Uterus (tissue), 4 donors: ENCODE data around the gene LDLRAD1. TPM values are rescaled to one million over a fixed set of nuclear protein-coding genes. Genes with fewer than 3 reads are reported as not detected.

Experiments
- DNase-seq, 2 donors: peaks; one replicate each; pipeline ENCODE4 v3.0.0-alpha.2; 2019 to 2020
- H3K27ac ChIP-seq, 2 donors: fragments of 200-600 bp; sonication (generic); 1 replicate in 1 of 2; 2 replicates in 1 of 2; pipeline ENCODE4 v1.5.1; 2016 to 2018
- H3K27me3 ChIP-seq, 2 donors: fragments of 200-600 bp; sonication (generic); one replicate each; pipeline ENCODE4 v1.5.1; 2018 to 2019; ENCODE audit warnings: control low read depth in 1 of 2
- H3K36me3 ChIP-seq, 2 donors: fragments of 200-600 bp; sonication (generic); one replicate each; pipeline ENCODE4 v1.5.1; 2019; ENCODE audit warnings: control low read depth in 1 of 2
- H3K4me1 ChIP-seq, 2 donors: fragments of 200-600 bp; sonication (generic); one replicate each; pipeline ENCODE4 v1.5.1; 2018 to 2019; ENCODE audit warnings: control low read depth in 1 of 2
- H3K4me3 ChIP-seq, 2 donors: fragments of 200-600 bp; sonication (generic); 1 replicate in 1 of 2; 2 replicates in 1 of 2; pipeline ENCODE4 v1.5.1; 2018 to 2019; ENCODE audit warnings: mild to moderate bottlenecking in 1 of 2
- H3K9me3 ChIP-seq, 2 donors: fragments of 200-600 bp; sonication (generic); one replicate each; pipeline ENCODE4 v1.5.1; 2019; ENCODE audit warnings: control low read depth in 1 of 2
- CTCF ChIP-seq, 4 experiments: fragments of 200-600 bp in 2 of 4; fragments of 450-650 bp in 2 of 4; sonication (generic) in 2 of 4; IDR thresholded peaks; one replicate each; pipeline ENCODE4 v1.5.1; 2016 to 2019; ENCODE audit warnings: antibody characterized with exemption in 4 of 4, mild to moderate bottlenecking in 2 of 4, moderate library complexity in 1 of 4
- POLR2A ChIP-seq, 2 donors: fragments of 450-650 bp; IDR thresholded peaks; one replicate each; pipeline ENCODE4 v1.6.1; 2016; ENCODE audit warnings: antibody characterized with exemption in 2 of 2, mild to moderate bottlenecking in 1 of 2, moderate library complexity in 1 of 2
- intact Hi-C: fragments of 100-400 bp; cut with DNase I; formaldehyde crosslinking; loops from one replicate; pipeline ENCODE4 v1.15.1; 2023; ENCODE audit warnings: low total_unique reads
- total RNA-seq, 4 donors: library from RNA; depleted of rRNA in 3 of 4; stranded (reverse); fragments of >200 nt in 3 of 4; gene quantifications; one replicate each; pipeline versions ENCODE4 v1.1.0 to v1.2.4, GENCODE V29; 2014 to 2023
- donor health status: DM: yes; HTN: yes; CAD: no.

The LDLRAD1 gene
- total RNA-seq, 4 donors from 2014 or later, result 0.27 to 1.2 TPM; not detected in 2

GRCh38 chr1:54016343-54017282 is 1.4 kb downstream of the LDLRAD1 start:
- Histone ChIP-seq H3K27ac (no peak overlapping the region), H3K36me3 (no peaks in the 10 kb centered on the region), H3K27me3 (no peaks in the 10 kb centered on the region), H3K9me3 (no peaks in the 10 kb centered on the region), H3K4me3 (no peak overlapping the region), H3K4me1 (no peaks in the 10 kb centered on the region)
- intact Hi-C loops, result no loop called here
- no peak for DNase-seq
- TF ChIP-seq POLR2A (IDR thresholded peaks at IDR 0.05) (no peak), CTCF (IDR thresholded peaks at IDR 0.05) (no peak)

- no peak overlapping the region for H3K4me3 ChIP-seq
- TF ChIP-seq CTCF (IDR thresholded peaks at IDR 0.05), result no peak
- TF ChIP-seq POLR2A (IDR thresholded peaks at IDR 0.05), result no peak
- no peaks in the 10 kb centered on the region for H3K36me3 ChIP-seq
- no peak overlapping the region for H3K27ac ChIP-seq
- intact Hi-C loops, result no loop called here
- no peaks in the 10 kb centered on the region for H3K9me3 ChIP-seq
- H3K4me1 ChIP-seq, result no peaks in the 10 kb centered on the region
- H3K27me3 ChIP-seq, result no peaks in the 10 kb centered on the region
- DNase-seq, result no peak
These were observed 3.9 kb downstream of the LDLRAD1 start for GRCh38 chr1:54014009-54014629.

- Histone ChIP-seq H3K4me1 (no peaks in the 10 kb centered on the region), H3K9me3 (no peaks in the 10 kb centered on the region), H3K27ac (no peak overlapping the region), H3K4me3 (no peak overlapping the region), H3K27me3 (no peaks in the 10 kb centered on the region), H3K36me3 (no peaks in the 10 kb centered on the region)
- intact Hi-C loops, result no loop called here
- no peak for DNase-seq
- TF ChIP-seq POLR2A (IDR thresholded peaks at IDR 0.05), result no peak
- no peak for TF ChIP-seq CTCF (IDR thresholded peaks at IDR 0.05)
These were observed 4.5 kb downstream of the LDLRAD1 start for GRCh38 chr1:54013393-54014008.

- H3K4me1 ChIP-seq, result no peaks in the 10 kb centered on the region
- no peak for TF ChIP-seq CTCF (IDR thresholded peaks at IDR 0.05)
- no peak for TF ChIP-seq POLR2A (IDR thresholded peaks at IDR 0.05)
- DNase-seq, result no peak
- H3K27me3 ChIP-seq, result no peaks in the 10 kb centered on the region
- no peak overlapping the region for H3K27ac ChIP-seq
- no peak overlapping the region for H3K4me3 ChIP-seq
- no peaks in the 10 kb centered on the region for H3K36me3 ChIP-seq
- intact Hi-C loops, result no loop called here
- H3K9me3 ChIP-seq, result no peaks in the 10 kb centered on the region
These were observed 5.1 kb downstream of the LDLRAD1 start for GRCh38 chr1:54012863-54013262.

- TF ChIP-seq POLR2A (IDR thresholded peaks at IDR 0.05), result no peak
- TF ChIP-seq CTCF (IDR thresholded peaks at IDR 0.05), result no peak
- Histone ChIP-seq H3K4me1 (no peaks in the 10 kb centered on the region), H3K4me3 (no peak overlapping the region), H3K9me3 (no peaks in the 10 kb centered on the region), H3K27ac (no peak overlapping the region), H3K27me3 (no peaks in the 10 kb centered on the region), H3K36me3 (no peaks in the 10 kb centered on the region)
- intact Hi-C loops, result no loop called here
- DNase-seq, result no peak
These were observed 6.0 kb downstream of the LDLRAD1 start for GRCh38 chr1:54012008-54012325.
